ENCODE results near the gene CCDC85A. TPM values are rescaled to one million over a fixed set of nuclear protein-coding genes. Genes with fewer than 3 reads are reported as not detected.

CCDC85A gene
- total and polyA plus RNA-seq, 11 donors = 1.6 to 14.2 (median 4.0) TPM

GRCh38 chr2:56318147-56318546 lies 134.4 kb downstream of the CCDC85A start:
- H3K9me3 ChIP-seq = peaks cover 0 to 9% (median 0%) of the 10 kb centered on the region in 12 donors
- H3K27me3 ChIP-seq = no peaks in the 10 kb centered on the region
- DNase-seq (no peak), ATAC-seq (no peak)
- peaks cover 0 to 29% (median 9%) of the 10 kb centered on the region in 12 donors for H3K4me1 ChIP-seq
- H3K27ac ChIP-seq = no peak overlapping the region
- no peaks in the 10 kb centered on the region for H3K36me3 ChIP-seq
- WGBS, 4 donors = 93 to 97% (median 96%) methylated on average over 4 of the region's 4 CpGs
- intact Hi-C loops (cut with DNase I) = loop anchor here in 2 of 10 donors (10.0 kb wide), 2 partner anchors 133 to 427 kb away; partner anchors contain the start of gene CCDC85A (in 2 of the 2)
- H3K4me3 ChIP-seq = no peak overlapping the region
- TF ChIP-seq, protein P1, sequence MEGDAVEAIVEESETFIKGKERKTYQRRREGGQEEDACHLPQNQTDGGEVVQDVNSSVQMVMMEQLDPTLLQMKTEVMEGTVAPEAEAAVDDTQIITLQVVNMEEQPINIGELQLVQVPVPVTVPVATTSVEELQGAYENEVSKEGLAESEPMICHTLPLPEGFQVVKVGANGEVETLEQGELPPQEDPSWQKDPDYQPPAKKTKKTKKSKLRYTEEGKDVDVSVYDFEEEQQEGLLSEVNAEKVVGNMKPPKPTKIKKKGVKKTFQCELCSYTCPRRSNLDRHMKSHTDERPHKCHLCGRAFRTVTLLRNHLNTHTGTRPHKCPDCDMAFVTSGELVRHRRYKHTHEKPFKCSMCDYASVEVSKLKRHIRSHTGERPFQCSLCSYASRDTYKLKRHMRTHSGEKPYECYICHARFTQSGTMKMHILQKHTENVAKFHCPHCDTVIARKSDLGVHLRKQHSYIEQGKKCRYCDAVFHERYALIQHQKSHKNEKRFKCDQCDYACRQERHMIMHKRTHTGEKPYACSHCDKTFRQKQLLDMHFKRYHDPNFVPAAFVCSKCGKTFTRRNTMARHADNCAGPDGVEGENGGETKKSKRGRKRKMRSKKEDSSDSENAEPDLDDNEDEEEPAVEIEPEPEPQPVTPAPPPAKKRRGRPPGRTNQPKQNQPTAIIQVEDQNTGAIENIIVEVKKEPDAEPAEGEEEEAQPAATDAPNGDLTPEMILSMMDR (IDR thresholded peaks at IDR 0.05) = no peak
- no peak for TF ChIP-seq POLR2A (IDR thresholded peaks at IDR 0.05)

GRCh38 chr2:56325661-56326345 lies 142.0 kb downstream of the CCDC85A start:
- 20 to 34% (median 29%) methylated on average over 3 of the region's 3 CpGs for WGBS, 4 donors
- intact Hi-C loops (cut with DNase I) = loop anchor here in 1 of 10 donors (5.0 kb wide), 1 partner anchor 196 kb away; no protein-coding TSS in a partner anchor
- H3K4me1 ChIP-seq = peaks cover 0 to 29% (median 10%) of the 10 kb centered on the region in 12 donors
- peak in 3 of 4 donors; percentile 60 to 70 (median 61) for ATAC-seq
- no peaks in the 10 kb centered on the region for H3K27me3 ChIP-seq
- no peaks in the 10 kb centered on the region for H3K36me3 ChIP-seq
- H3K4me3 ChIP-seq = no peak overlapping the region
- TF ChIP-seq, protein P1 (IDR thresholded peaks at IDR 0.05) = no peak
- no peak for TF ChIP-seq POLR2A (IDR thresholded peaks at IDR 0.05)
- DNase-seq = no peak
- H3K9me3 ChIP-seq = peaks cover 0 to 9% (median 0%) of the 10 kb centered on the region in 12 donors
- H3K27ac ChIP-seq = peak overlapping the region in 10 of 12 donors; percentile 3 to 74 (median 48)

DNA sequence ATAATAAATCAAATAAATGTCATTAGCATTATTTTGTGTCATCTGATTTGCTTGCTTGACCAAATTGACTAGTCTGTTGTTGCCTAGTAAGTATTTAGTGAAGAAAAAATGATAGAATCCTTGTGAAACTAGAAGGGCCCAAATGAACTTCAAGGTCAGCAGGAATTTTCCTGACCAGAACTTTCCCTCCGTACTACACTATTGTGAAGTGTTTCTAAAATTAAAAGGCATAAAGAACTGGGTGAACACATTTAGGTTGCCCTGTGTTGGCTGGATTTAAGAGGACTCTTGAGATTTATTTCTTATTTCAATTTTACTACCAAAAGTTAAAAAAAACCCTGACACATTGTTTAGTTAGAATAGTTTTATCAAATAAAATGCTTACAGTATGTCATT lies 142.6 kb downstream of the CCDC85A start:
- intact Hi-C loops (cut with DNase I) = loop anchor here in 1 of 10 donors (5.0 kb wide), 1 partner anchor 196 kb away; no protein-coding TSS in a partner anchor
- Histone ChIP-seq H3K27ac (peak overlapping the region in 10 of 12 donors; percentile 3 to 74 (median 48)), H3K4me1 (peaks cover 0 to 29% (median 10%) of the 10 kb centered on the region in 12 donors), H3K27me3 (no peaks in the 10 kb centered on the region), H3K36me3 (no peaks in the 10 kb centered on the region), H3K4me3 (no peak overlapping the region), H3K9me3 (peaks cover 0 to 9% (median 0%) of the 10 kb centered on the region in 12 donors)
- DNase-seq (no peak), ATAC-seq (peak; percentile 76 to 92 (median 82))
- TF ChIP-seq, protein P1 (IDR thresholded peaks at IDR 0.05) = no peak
- no peak for TF ChIP-seq POLR2A (IDR thresholded peaks at IDR 0.05)
- WGBS, 4 donors = 14 to 24% (median 21%) methylated on average over 1 of the region's 1 CpG

GRCh38 chr2:56331810-56332209 lies 148.0 kb downstream of the CCDC85A start:
- intact Hi-C loops (cut with DNase I) = loop anchor here in 1 of 10 donors (10.0 kb wide), 1 partner anchor 133 kb away; no protein-coding TSS in a partner anchor
- ATAC-seq (no peak), DNase-seq (no peak)
- peaks cover 0 to 41% (median 21%) of the 10 kb centered on the region in 12 donors for H3K4me1 ChIP-seq
- 86 to 93% (median 89%) methylated on average over 7 of the region's 7 CpGs for WGBS, 4 donors
- H3K9me3 ChIP-seq = no peaks in the 10 kb centered on the region
- no peaks in the 10 kb centered on the region for H3K27me3 ChIP-seq
- no peak overlapping the region for H3K4me3 ChIP-seq
- H3K27ac ChIP-seq = no peak overlapping the region
- H3K36me3 ChIP-seq = no peaks in the 10 kb centered on the region
- TF ChIP-seq, protein P1 (IDR thresholded peaks at IDR 0.05) = no peak
- TF ChIP-seq POLR2A (IDR thresholded peaks at IDR 0.05) = no peak
